DOHH2 (cell line): ENCODE measurements around the gene EPS8.
"Not testable (repeated sequence)": the region's sequence is repeated elsewhere in the genome, so short reads cannot be mapped to it uniquely, and the experiment has no call there.

Experiments
- H3F3A ChIP-seq: fragments of 200-600 bp; sonication (generic), shearing (Covaris generic); 2 replicates; pipeline ENCODE4 v1.6.0; 2016; ENCODE audit warnings: antibody characterized with exemption, mild to moderate bottlenecking; ENCODE audit not compliant: control insufficient read depth, insufficient read depth
- H3K27ac ChIP-seq: fragments of 200-600 bp; sonication (generic); 2 replicates; pipeline ENCODE4 v1.5.1; 2014; ENCODE audit warnings: low read depth, mild to moderate bottlenecking, low read length, moderate library complexity
- H3K27me3 ChIP-seq: fragments of 200-600 bp; sonication (generic); 2 replicates; pipeline ENCODE4 v1.6.1; 2014; ENCODE audit warnings: mild to moderate bottlenecking, low read length, mixed read lengths; ENCODE audit not compliant: control insufficient read depth
- H3K36me3 ChIP-seq: fragments of 200-600 bp; sonication (generic); 2 replicates; pipeline ENCODE4 v1.6.1; 2014; ENCODE audit warnings: mild to moderate bottlenecking, low read length, moderate library complexity, mixed read lengths; ENCODE audit not compliant: control insufficient read depth
- H3K4me1 ChIP-seq: fragments of 200-600 bp; sonication (generic); 2 replicates; pipeline ENCODE4 v1.6.1; 2014; ENCODE audit warnings: mild to moderate bottlenecking, low read length, mixed read lengths; ENCODE audit not compliant: control insufficient read depth
- H3K4me2 ChIP-seq: fragments of 200-600 bp; sonication (generic); 2 replicates; pipeline ENCODE4 v1.6.0; 2014; ENCODE audit warnings: mild to moderate bottlenecking, low read length, moderate library complexity
- H3K4me3 ChIP-seq: fragments of 200-600 bp; sonication (generic); 2 replicates; pipeline ENCODE4 v1.5.1; 2014; ENCODE audit warnings: mild to moderate bottlenecking, low read length, mixed read lengths
- H3K79me2 ChIP-seq: fragments of 200-600 bp; sonication (generic); 2 replicates; pipeline ENCODE4 v1.6.1; 2014; ENCODE audit warnings: mild to moderate bottlenecking, low read length, mixed read lengths; ENCODE audit not compliant: control insufficient read depth
- H3K9me2 ChIP-seq: fragments of 200-600 bp; sonication (generic); replicated peaks from 2 replicates; pipeline ENCODE4 v1.6.1; 2014; ENCODE audit warnings: mild to moderate bottlenecking, low read length, mixed read lengths; ENCODE audit not compliant: control insufficient read depth
- H3K9me3 ChIP-seq: fragments of 200-600 bp; sonication (generic); 2 replicates; pipeline ENCODE4 v1.6.1; 2014; ENCODE audit warnings: antibody characterized with exemption, low read length, mixed read lengths; ENCODE audit not compliant: control insufficient read depth, insufficient read depth
- H4K20me1 ChIP-seq: fragments of 200-600 bp; sonication (generic); 2 replicates; pipeline ENCODE4 v1.6.0; 2014; ENCODE audit warnings: low read depth, mild to moderate bottlenecking, antibody characterized with exemption, low read length, moderate library complexity; ENCODE audit not compliant: control insufficient read depth, insufficient read depth
- CTCF ChIP-seq: fragments of 200-600 bp; sonication (generic); IDR thresholded peaks from one replicate; pipeline ENCODE4 v1.5.1; 2014; ENCODE audit warnings: antibody characterized with exemption, mild to moderate bottlenecking, low read depth, low read length; ENCODE audit not compliant: poor library complexity, severe bottlenecking
- EZH2phosphoT487 ChIP-seq: fragments of 200-600 bp; sonication (generic); IDR thresholded peaks from 2 replicates; pipeline ENCODE4 v1.6.1; 2017; ENCODE audit warnings: borderline replicate concordance, mild to moderate bottlenecking, antibody characterized with exemption, low read length, moderate library complexity, mixed read lengths

Gene EPS8

DNA sequence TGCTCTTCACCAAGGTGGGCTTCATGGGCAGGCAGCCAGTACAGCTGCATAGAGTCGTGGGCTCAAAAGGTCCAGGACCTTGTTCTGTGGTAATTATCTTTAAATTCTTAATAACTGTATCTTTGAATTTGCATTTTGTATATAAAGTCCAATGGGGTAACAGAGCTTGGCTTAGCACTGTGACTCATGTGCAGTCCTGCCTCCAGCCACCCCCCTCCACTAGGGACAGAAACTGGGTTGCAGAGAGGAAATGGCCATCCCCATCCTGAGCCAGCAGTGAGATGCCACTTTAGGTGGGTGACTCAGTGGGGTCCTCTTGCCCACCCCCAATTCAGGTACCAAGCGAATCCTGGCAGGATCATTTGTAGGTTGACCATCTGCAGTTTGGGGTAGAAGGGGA is 48.1 kb downstream of the EPS8 start:
- no peaks in the 10 kb centered on the region for H3F3A ChIP-seq
- H3K4me3 ChIP-seq, result no peak overlapping the region
- H3K4me1 ChIP-seq, result no peaks in the 10 kb centered on the region
- H3K9me2 ChIP-seq, result no peaks in the 10 kb centered on the region
- no peaks in the 10 kb centered on the region for H3K27me3 ChIP-seq
- H3K36me3 ChIP-seq, result no peaks in the 10 kb centered on the region
- H3K9me3 ChIP-seq, result no peaks in the 10 kb centered on the region
- no peak overlapping the region for H3K4me2 ChIP-seq
- TF ChIP-seq CTCF, result no peak
- no peak for TF ChIP-seq EZH2phosphoT487
- no peaks in the 10 kb centered on the region for H4K20me1 ChIP-seq
- H3K27ac ChIP-seq, result no peak overlapping the region
- H3K79me2 ChIP-seq, result no peaks in the 10 kb centered on the region

DNA sequence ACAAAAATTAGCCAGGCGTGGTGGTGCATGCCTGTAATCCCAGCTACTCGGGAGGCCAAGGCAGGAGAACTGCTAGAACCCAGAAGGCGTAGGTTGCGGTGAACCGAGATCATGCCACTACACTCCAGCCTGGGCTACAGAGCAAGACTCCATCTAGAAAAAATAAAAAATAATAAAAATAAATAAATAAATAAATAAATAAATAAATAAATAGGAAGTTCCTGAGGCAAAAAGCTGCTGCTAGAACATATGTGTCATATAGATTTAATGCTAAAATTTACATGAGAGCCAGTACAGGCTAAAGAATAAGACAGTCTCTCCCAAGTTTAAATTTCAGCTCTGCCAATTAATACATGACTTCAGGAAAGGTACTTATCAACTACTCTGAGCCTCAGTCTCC is 48.8 kb downstream of the EPS8 start:
- H3K9me2 ChIP-seq, H3K27me3 ChIP-seq, H3K4me1 ChIP-seq, H3K36me3 ChIP-seq, H3K4me3 ChIP-seq, H3K9me3 ChIP-seq, H3K79me2 ChIP-seq, H4K20me1 ChIP-seq, H3K4me2 ChIP-seq, H3K27ac ChIP-seq, H3F3A ChIP-seq: not testable (repeated sequence)

DNA sequence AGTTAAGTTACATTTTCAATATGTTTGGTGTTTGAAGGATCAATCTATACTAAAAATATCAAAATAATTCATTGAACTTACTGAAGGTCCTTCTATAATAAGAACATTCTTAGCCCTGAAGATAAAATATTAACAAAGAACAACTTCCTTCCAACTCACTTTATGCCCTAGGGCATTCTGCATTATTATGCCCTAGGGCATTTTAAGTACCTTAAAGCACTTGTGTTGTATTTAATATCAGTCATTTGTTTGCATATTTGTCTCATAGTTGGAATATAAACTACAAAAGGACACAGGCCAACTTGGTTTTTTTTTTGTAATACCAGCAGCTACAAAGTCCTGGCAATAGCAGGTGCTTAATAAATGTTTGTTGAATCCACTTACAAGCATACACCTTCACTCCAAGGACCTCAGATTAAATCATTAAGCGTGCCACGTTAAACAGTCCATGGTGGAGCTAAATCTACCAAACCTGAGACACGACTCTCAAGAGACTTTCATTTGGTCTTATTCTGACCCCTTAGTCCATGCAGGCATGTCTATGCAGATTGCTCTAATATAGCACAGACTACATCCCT is 50.7 kb downstream of the EPS8 start:
- H4K20me1 ChIP-seq, result no peaks in the 10 kb centered on the region
- H3K9me2 ChIP-seq, result no peaks in the 10 kb centered on the region
- H3F3A ChIP-seq, result no peaks in the 10 kb centered on the region
- no peak overlapping the region for H3K27ac ChIP-seq
- no peak overlapping the region for H3K4me2 ChIP-seq
- H3K27me3 ChIP-seq, result no peaks in the 10 kb centered on the region
- TF ChIP-seq EZH2phosphoT487, result no peak
- no peak for TF ChIP-seq CTCF
- H3K4me1 ChIP-seq, result no peaks in the 10 kb centered on the region
- H3K79me2 ChIP-seq, result no peaks in the 10 kb centered on the region
- no peak overlapping the region for H3K4me3 ChIP-seq
- H3K9me3 ChIP-seq, result no peaks in the 10 kb centered on the region
- H3K36me3 ChIP-seq, result no peaks in the 10 kb centered on the region

GRCh38 chr12:15735837-15736615 is 53.2 kb downstream of the EPS8 start:
- H3K79me2 ChIP-seq, result no peaks in the 10 kb centered on the region
- no peaks in the 10 kb centered on the region for H3K9me3 ChIP-seq
- H3K4me2 ChIP-seq, result no peak overlapping the region
- H3K9me2 ChIP-seq, result no peaks in the 10 kb centered on the region
- no peaks in the 10 kb centered on the region for H3K27me3 ChIP-seq
- H3K36me3 ChIP-seq, result no peaks in the 10 kb centered on the region
- no peak overlapping the region for H3K4me3 ChIP-seq
- H3K4me1 ChIP-seq, result no peaks in the 10 kb centered on the region
- no peaks in the 10 kb centered on the region for H3F3A ChIP-seq
- no peaks in the 10 kb centered on the region for H4K20me1 ChIP-seq
- no peak overlapping the region for H3K27ac ChIP-seq
- TF ChIP-seq EZH2phosphoT487, result no peak
